ENCODE results near the gene NEMP1.
"Not testable (repeated sequence)": the region's sequence is repeated elsewhere in the genome, so short reads cannot be mapped to it uniquely, and the experiment has no call there.

Gene NEMP1, protein sequence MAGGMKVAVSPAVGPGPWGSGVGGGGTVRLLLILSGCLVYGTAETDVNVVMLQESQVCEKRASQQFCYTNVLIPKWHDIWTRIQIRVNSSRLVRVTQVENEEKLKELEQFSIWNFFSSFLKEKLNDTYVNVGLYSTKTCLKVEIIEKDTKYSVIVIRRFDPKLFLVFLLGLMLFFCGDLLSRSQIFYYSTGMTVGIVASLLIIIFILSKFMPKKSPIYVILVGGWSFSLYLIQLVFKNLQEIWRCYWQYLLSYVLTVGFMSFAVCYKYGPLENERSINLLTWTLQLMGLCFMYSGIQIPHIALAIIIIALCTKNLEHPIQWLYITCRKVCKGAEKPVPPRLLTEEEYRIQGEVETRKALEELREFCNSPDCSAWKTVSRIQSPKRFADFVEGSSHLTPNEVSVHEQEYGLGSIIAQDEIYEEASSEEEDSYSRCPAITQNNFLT

DNA sequence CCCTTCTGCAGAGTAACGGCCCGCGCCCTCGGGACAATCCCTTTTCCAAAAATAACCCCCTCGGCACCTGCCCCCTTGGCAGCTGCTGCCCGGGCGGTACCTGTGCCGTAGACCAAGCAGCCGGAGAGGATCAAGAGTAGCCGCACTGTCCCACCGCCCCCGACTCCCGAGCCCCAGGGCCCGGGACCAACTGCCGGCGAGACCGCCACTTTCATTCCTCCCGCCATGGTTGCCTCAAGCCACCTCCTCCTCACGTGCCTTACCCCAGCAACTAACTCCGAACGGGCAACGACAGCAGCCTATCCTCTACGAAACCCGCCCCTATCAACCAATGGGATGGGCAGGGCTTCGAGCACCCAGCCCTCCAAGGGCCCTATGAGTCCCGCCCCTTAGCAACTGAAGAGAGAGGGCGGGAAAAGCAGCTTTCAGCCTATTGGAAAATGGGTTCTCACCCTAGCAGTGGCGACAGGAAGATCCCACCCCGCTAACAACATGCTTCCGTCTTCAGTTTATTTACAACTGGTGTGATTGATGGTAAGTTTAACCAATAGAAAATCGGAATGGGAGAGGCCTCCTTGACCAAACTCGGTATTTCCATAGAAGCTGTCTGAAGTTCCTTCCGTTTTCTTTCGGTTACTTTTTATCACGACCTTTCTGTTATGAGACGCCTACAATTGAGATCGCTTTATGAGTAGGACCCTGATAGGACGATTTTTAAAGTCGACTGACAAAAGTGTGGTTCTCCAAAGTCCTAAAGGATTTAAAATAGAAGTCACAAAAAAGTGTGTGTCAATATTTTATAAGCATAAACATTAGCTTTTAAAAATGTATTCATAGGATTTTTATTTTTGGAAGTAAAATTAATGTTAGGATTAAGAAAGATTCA, at the start of gene NEMP1:
Gene NEMP1 (minus strand): TSS at position 273 of the 886 bp plus-strand sequence. CDS start 46 bp downstream, at position 227.
- Mint-ChIP-seq H3K27me3 (no peaks in the 10 kb centered on the region), H3K27ac (peak within 1 kb of the TSS; percentile 98), H3K9me3 (no peaks in the 10 kb centered on the region), H3K4me1 (peaks cover 20% of the 10 kb centered on the region), H3K36me3 (no peaks in the 10 kb centered on the region), H3K4me3 (peak within 1 kb of the TSS; percentile 99)

DNA sequence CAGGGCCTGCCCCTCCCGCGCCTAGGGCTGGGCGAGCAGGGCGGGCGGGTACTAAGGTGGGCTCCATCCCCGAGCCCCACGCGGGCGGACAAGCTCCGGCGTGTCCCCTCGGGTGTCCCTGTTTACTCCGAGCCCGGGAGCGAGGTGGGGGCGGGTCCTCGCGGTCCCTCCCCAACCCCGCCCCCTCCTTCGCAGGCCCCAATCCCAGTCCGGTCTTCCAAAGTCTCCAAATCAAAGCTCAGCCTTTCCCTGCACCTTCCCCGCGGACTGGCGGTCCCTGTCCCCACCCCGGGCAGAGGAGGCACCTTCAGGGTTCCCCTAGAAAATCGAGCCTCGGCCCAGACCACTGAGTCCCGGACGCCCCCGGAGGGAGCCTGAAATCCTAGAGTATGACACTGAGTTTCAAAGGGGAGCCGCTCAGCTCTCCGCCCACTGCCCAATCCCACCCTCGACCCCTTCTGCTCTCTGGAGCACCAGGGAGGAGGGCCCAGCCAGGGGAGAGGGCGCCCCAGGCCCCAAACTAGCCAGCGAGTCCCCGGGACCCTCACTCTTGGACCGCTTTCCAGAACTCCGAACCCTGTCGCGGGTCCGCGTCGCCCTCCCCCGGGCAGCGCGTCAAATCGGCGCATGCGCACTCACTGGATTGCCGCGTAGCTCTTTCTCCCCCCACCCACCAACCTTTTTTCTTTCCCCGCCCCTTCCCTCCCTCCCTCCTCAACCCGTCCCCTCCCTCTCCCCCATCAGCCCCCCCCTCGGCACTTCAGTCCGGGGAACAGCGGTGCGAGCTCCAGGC, 49.3 kb upstream of the NEMP1 start, which contains the start of gene LRP1:
Gene LRP1 (plus strand): TSS at position 758 of the 793 bp plus-strand sequence. CDS start 482 bp downstream, outside the sequence.
- Mint-ChIP-seq H3K27ac (peak within 1 kb of the TSS; percentile 66), H3K36me3 (no peaks in the 10 kb centered on the region), H3K4me3 (peak within 1 kb of the TSS; percentile 87), H3K4me1 (peaks cover 12% of the 10 kb centered on the region), H3K9me3 (no peaks in the 10 kb centered on the region), H3K27me3 (no peaks in the 10 kb centered on the region)

DNA sequence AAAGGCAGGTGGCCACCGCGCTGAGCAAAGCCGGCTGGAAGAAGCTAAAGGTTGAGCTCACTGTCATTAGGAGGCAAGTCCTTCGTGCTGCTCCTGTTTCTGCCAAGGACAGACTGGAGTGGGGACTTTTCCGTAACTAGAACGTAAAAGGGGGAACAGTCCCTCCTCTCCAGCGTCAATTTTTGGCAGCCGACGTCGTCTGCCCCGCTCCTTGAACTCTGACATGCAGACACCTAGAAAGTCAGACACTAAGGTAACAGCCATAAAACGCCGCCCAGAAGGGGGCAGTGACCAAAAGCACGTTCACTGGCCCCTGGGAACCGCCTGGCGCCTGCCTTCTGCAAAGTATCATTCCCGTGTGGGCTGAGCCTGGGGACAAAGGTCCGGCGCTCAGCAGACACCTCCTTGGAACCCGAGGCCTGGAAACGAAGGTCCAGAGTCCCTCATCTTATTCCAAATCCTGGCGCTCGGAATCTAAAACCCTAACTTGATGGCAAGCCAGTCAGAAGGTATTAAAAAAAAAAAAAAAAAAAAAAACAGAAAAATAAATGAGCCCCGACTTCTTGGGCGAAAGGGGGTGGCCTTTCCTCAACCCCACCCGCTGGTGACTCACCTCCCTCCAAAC, 48.6 kb upstream of the NEMP1 start:
- Mint-ChIP-seq H3K4me1 (peaks cover 12% of the 10 kb centered on the region), H3K27me3 (no peaks in the 10 kb centered on the region), H3K9me3 (no peaks in the 10 kb centered on the region), H3K36me3 (no peaks in the 10 kb centered on the region), H3K4me3 (peak overlapping the region; percentile 87), H3K27ac (no peak overlapping the region)

DNA sequence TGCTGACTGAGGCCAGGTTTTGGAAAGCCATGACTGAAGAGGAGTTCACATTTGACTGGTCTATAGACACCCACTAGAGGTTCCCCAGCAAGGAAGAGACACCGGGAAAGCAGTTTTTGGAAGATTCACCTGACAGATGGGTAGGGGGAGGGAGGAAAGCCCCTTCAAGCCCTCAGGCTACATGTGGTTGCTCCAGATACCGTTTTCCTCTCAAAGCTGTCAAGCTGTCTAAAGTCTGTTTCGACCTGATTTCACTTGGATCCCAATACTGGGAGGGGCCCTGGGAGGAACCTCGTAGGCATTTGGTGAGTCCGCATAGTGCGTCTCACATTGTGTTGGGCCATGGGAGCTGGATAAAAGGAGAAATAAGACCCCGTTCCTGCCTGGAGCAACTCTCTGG, 48.0 kb upstream of the NEMP1 start:
- Mint-ChIP-seq H3K27me3 (no peaks in the 10 kb centered on the region), H3K4me3 (peak overlapping the region; percentile 87), H3K27ac (no peak overlapping the region), H3K4me1 (peaks cover 12% of the 10 kb centered on the region), H3K36me3 (no peaks in the 10 kb centered on the region), H3K9me3 (no peaks in the 10 kb centered on the region)

DNA sequence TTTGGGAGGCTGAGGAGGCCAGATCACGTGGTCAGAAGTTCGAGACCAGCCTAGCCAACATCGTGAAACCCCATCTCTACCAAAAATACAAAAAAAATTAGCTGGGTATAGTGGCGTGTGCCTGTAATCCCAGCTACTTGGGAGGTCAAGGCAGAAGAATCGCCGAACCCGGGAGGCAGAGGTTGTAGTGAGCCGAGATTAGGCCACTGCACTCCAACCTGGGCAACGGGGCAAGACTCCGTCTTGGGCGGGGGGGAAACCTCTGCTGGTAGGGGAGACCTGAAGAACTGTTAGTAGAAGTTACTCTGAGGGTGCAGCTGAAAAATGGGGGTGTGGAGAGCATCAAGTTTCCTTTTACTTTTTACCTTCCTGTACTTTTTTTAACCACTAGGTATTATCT, 47.5 kb upstream of the NEMP1 start:
- Mint-ChIP-seq H3K27me3 (no peaks in the 10 kb centered on the region), H3K4me1 (peaks cover 12% of the 10 kb centered on the region), H3K27ac (no peak overlapping the region), H3K9me3 (no peaks in the 10 kb centered on the region), H3K4me3 (no peak overlapping the region), H3K36me3 (no peaks in the 10 kb centered on the region)

DNA sequence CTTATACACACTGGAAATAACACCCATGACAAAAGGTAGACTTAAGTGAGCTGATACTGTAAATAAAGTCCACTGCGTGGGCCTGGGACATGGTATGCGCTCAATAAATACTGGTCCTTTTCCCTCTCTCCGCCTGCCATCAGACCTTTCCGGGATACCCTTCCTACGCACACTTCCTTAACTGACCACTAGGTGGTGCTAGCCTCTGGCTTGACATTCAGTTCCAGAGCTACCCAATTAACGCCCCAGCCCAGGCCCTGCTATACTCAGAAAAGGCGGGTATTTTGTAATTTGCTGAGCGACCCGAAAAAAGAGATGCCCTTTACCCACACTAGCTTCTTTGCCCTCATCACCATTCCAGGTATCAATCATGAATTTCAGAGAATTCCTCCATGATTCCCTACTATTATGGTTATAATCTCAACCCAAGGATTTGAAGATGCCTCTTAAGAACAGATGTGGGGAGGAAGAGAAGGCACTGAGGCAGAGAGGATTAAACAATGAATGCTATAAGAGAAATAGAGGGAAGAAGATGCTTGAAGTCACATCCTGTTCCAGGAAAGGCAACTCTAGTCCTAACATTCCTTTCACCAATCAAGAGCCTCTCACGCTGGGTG, 45.8 kb upstream of the NEMP1 start:
- peaks cover 12% of the 10 kb centered on the region for H3K4me1 Mint-ChIP-seq
- no peaks in the 10 kb centered on the region for H3K36me3 Mint-ChIP-seq
- no peaks in the 10 kb centered on the region for H3K27me3 Mint-ChIP-seq
- no peak overlapping the region for H3K27ac Mint-ChIP-seq
- no peaks in the 10 kb centered on the region for H3K9me3 Mint-ChIP-seq
- H3K4me3 Mint-ChIP-seq: no peak overlapping the region

DNA sequence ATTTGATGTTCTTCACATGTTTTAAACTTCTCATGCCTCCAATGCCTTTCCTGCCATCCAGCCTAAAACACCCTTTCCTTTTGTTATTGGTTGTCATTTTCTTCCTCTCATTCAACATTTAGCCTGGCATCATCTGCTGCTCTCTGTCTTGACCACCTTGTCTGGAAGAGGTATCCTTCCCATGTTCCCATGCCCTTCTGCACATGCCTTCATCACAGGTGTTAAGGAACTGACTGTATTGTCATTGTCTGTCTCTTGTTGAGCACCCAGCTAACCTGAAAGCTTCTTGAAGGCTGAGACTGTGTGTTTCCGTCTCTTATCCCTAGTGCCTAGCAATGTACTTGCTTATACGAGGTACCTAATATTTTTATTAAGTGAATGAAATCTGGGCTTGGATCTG, 45.2 kb upstream of the NEMP1 start:
- Mint-ChIP-seq H3K4me1 (peaks cover 12% of the 10 kb centered on the region), H3K27ac (no peak overlapping the region), H3K4me3 (no peak overlapping the region), H3K9me3 (no peaks in the 10 kb centered on the region), H3K27me3 (no peaks in the 10 kb centered on the region), H3K36me3 (no peaks in the 10 kb centered on the region)

DNA sequence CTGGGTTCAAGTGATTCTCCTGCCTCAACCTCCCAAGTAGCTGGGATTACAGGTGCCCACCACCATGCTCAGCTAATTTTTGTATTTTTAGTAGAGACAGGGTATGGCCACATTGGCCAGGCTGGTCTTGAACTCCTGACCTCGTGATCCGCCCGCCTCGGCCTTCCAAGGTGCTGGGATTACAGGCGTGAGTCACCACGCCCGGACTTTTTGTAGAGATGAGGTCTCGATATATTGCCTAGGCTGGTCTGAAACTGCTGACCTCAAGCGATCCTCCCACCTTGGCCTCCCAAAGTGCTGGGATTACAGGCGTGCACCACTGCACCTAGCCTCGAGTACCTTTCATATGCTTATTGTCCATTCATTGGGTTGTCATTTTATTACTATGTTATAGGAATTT, 42.1 kb upstream of the NEMP1 start:
- not testable (repeated sequence) for H3K27ac Mint-ChIP-seq, H3K27me3 Mint-ChIP-seq, H3K4me1 Mint-ChIP-seq, H3K36me3 Mint-ChIP-seq, H3K9me3 Mint-ChIP-seq, H3K4me3 Mint-ChIP-seq

DNA sequence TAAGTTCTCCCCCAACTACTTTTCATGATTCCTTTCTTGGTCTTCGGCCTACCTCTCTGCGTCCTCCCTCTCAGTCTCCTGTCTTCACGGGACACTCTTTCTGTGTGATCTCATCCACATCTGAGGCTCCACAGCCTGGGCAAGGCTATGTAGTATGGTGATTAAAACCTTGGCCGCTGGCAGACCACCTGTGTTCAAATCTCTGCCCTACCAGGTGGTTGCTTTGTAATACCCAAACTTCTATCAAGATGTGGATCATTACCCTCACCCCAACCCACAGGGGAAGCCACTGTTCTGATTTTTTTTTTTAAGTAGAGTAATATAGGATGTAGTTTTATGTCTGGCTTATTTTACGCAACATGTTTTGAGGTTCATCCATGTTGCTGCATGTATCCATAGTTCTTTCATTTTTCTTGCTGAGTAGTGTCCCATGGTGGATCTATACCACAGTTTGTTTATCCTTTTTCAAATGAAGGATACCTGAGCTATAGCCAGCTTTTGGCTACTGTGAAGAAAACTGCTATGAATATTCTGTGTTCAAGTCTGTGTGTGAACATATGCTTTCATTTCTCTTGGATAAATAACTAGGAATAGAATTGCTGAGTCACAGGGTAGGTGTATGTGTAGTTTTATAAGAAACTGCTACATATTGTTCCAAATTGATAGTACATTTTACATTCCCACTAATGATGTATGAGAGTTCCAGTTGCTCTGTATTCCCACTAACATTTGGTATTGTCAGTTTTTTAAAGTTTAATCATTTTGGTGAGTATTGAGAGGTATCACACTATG, 40.9 kb upstream of the NEMP1 start:
- Mint-ChIP-seq H3K4me1 (peaks cover 4% of the 10 kb centered on the region), H3K4me3 (no peak overlapping the region), H3K9me3 (no peaks in the 10 kb centered on the region), H3K27ac (no peak overlapping the region), H3K27me3 (no peaks in the 10 kb centered on the region), H3K36me3 (no peaks in the 10 kb centered on the region)

DNA sequence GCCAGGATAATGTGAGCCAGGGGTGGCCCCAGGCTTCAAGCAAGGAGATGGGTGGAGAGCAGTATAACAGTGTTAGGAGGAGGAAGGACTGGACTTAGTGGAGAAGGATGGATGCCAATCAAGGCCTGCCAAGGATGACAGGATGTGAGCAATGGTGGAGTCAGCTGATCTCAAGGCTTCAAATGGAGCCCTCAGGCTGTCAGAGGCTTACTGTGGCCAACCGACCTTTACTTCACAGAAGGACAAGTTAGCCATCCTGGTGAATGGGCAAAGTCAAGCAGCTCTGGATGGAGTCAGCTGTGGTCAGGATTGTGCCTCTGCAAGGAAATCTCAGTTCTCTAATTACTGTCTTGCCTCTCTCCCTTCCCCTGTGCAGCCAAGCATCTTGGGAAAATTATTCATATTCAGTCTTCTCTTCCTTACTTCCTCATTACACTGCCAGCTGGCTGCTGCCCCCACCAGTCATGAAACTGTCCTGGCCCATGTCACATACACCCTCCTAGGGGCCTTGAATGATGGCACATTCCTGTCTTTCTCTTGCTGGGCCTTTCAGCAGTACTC, 40.2 kb upstream of the NEMP1 start:
- Mint-ChIP-seq H3K36me3 (no peaks in the 10 kb centered on the region), H3K4me1 (no peaks in the 10 kb centered on the region), H3K27ac (no peak overlapping the region), H3K27me3 (no peaks in the 10 kb centered on the region), H3K9me3 (no peaks in the 10 kb centered on the region), H3K4me3 (no peak overlapping the region)

DNA sequence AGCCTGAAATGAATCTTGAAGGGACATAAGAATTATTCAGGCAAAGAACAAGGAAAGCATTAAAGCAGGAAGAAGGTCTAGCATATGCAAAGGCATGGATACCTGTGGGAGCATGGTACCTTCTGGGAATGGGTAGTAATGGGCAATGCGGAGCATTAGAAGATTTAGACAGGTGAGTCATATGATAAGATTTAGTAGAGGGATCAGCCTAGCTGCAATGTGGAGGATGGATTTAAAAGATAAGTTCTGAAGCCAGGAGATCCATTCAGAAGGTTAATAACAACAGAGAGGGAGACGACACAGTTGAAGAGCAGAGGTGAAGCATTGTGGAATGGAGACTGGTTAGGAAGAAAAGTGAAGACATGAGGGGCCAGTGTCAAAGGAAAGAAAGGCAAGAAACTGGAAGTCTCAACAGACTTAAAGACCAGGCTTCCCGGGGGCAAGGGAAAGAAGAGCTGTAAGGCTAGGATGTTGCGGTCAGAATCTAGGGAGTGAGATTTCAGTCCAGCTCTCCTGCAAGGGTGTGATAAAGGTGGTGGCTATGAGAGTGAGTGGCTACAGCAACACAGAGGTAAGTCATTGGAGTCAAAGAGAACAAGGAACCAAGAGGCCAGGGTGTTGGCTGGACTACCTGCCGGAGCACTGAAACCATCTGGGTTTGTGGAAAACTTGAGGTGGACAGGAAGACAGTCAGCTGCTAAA, 38.1 kb upstream of the NEMP1 start:
- Mint-ChIP-seq H3K4me1 (peaks cover 9% of the 10 kb centered on the region), H3K27ac (no peak overlapping the region), H3K36me3 (no peaks in the 10 kb centered on the region), H3K9me3 (no peaks in the 10 kb centered on the region), H3K27me3 (no peaks in the 10 kb centered on the region), H3K4me3 (no peak overlapping the region)

DNA sequence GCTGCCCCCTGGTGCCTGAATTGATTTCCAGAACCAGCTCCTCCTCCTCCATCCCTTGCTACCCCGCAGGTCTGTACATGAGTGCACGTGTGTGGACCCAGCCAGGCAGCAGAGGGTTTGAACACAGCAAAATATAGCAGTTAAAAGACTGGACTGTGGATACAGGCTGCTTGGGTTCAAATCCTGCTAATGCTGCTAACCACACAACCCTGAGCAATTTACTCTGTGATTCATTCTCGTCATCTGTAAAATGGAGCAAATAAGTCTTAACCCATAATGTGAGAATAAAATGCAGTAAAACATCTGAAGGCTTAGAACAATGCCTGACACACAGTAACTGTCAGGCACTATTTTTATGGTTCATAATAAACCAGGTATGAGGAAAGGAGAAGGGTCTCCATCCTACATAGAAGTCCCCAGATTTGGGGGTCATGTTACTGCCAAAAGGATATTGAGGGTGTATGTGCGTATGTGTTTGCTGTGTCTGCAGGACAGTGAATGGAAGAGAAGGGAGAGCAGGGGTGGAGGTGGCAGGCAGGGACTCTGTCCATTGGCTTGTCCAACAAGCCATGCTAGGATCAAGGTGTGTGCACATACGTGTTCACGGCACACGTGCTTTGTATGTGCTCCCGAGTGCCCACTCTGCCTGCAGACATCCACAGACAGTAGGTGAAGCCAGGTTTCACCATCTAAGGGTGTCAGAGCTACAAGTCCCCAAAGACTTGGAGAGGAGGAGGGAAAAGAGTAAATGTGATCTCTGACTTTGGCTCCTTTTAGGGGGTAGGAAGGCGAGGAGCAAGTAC, 34.1 kb upstream of the NEMP1 start:
- peak overlapping the region; percentile 92 for H3K4me3 Mint-ChIP-seq
- no peaks in the 10 kb centered on the region for H3K9me3 Mint-ChIP-seq
- H3K27ac Mint-ChIP-seq: peak overlapping the region; percentile 95
- no peaks in the 10 kb centered on the region for H3K27me3 Mint-ChIP-seq
- H3K36me3 Mint-ChIP-seq: peaks cover 8% of the 10 kb centered on the region
- peaks cover 30% of the 10 kb centered on the region for H3K4me1 Mint-ChIP-seq

Data from activated naive CD4-positive, alpha-beta T cell treated with anti-CD3 and anti-CD28 coated beads, Interleukin-2, amount 50 U/mL, for 24 hours (primary cell).